Measurements from ENCODE around the gene SPTB.
A peak's percentile ranks its signal among the peaks of the same experiment; 100 is the strongest.

Gene SPTB

GRCh38 chr14:64708148-64709004, 171.3 kb downstream of the SPTB start:
- DNase-seq (ENCODE audit: low spot score): no peak

GRCh38 chr14:64707661-64708060, 172.0 kb downstream of the SPTB start:
- peak; percentile 45 for DNase-seq (ENCODE audit: low spot score)

- DNase-seq (ENCODE audit: low spot score): no peak
Measured at GRCh38 chr14:64706593-64707193, 173.0 kb downstream of the SPTB start.

DNA sequence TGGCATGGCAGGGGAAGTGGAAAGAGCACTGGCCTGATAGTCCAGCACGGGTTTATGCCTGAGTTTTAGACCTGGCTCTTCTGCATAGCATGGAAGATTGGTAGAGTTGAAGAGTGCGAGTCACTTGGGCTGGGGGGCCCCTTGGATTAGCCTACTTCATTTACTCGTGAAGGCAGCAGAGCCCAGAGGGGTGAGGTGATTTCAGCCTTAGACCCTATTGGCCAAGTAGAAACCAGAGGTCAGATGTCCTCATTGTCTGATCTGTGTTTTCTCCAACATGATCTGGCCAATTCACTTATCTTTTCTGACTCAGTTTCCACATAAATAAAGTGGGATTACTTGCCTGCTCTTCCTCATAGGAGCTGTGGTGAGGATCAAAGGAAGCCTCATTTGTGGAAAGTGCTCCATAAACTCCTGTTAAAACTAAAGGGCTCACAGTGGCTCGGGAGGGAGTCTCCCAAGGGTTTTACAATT, 173.6 kb downstream of the SPTB start:
- DNase-seq (ENCODE audit: low spot score): no peak

GRCh38 chr14:64705381-64706118, 174.2 kb downstream of the SPTB start:
- no peak for DNase-seq (ENCODE audit: low spot score)

GRCh38 chr14:64704743-64705380, 174.8 kb downstream of the SPTB start:
- DNase-seq (ENCODE audit: low spot score): no peak

DNA sequence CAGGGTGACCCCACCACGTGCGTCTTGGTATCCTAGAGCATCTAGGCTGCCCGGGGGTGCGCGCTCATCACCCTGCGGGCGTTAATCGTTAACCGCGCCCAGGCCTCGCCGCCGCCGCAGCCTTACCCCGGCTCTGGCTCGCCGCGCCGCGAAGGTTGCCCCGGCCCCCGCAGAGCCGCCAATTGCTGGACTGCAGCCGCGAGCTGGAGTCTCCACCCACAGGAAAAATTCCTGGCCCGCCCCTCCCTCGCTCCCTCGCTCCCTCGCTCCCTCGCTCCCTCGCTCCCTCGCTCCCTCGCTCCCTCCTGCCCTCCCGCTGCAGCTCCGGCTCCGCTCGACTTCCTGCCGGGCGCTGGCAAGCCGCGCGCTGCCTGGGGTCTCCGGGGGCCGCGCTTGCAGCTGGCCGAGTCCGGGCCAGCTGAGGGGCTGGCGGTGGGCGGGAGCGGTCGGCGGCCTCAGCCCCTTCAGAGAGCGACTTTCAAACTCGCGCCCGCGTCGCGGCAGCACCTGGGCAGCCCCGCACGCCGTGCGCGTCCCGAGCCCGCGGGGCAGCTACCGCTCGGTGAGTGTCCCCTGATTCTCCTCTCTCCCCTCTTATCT, 175.5 kb downstream of the SPTB start, which contains the start of gene PLEKHG3:
TSS of gene PLEKHG3 (plus strand) at position 282 of the 600 bp plus-strand sequence. CDS start 23,208 bp downstream, outside the sequence.
- peak; percentile 87 for DNase-seq (ENCODE audit: low spot score)

DNA sequence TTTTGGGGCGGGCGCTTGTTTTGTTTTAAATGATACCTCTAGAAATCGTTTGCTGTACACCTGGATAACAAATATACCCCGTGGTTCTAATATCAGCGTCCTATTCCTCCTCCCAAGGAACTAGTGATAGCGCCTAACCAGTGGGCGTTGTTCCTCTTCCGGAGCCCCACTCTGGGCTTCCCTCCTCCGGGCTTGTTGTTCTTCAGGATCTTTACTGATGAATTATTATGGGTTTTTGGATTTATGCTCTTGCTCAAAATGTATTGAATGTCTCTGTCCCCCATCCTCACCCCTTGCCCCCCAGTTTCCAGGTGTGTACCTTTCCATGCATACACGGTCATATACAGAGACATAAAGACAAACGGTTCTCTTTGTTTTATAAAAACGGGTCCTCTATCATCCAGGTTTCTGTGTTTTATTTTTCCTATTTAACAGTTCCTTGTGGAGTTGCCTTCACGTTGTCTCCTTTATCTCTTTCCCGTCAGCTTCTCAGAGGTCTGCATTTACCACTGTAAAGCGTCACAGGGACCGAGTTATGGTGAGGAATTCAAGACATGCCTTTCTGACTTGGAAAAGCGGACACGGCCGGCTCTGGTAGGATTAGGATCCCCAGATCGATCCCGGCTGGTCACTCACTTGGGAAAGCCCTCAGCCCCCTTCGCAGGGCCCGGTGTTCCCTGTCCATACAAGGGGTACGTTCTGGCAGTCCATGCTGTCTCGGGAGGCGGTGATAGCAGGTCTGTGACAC, 176.1 kb downstream of the SPTB start:
- DNase-seq (ENCODE audit: low spot score): no peak

DNA sequence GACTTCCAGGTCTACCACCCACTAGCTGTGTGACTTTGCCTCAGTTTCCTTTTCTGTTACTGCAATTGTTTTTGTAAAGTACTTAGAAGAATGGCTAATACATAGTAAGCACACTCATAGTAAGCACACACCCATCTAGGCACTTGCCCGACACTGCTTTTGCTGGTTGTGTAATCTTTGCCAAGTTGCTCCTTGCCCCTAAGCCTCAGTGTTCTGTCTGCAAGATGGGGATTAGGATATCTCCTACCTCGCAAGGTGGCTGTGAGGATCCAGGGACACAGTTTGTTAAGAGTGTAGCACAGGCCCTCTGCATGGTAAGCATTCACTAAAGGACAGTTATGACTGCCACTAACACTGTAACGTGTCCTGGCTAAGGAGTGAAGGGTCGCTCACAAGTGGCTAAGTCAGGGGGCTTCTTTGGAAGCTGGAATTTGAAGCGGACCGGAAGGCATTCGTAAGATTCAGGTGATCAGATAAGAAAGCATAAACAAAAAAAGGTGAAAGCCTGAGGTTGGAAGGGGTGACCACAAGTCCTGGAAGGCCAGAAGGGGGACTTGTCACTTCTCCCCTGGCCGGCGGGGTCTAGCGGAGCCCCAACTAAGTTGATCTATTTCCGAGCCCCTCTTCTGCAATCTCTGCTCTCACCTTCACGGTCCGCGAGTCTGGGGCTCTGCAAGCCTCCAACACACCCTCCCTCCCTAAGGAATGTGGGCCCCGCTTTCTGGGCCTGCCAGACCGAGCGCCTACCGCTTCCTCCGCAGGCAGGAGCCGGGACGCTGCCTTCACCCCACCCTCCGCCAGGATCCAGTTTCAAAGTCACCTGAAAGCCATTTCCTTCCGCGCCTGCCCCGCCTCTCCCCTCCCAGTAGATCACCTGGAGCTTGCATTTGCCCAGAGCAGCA, 177.0 kb downstream of the SPTB start:
- peak; percentile 71 for DNase-seq (ENCODE audit: low spot score)

DNA sequence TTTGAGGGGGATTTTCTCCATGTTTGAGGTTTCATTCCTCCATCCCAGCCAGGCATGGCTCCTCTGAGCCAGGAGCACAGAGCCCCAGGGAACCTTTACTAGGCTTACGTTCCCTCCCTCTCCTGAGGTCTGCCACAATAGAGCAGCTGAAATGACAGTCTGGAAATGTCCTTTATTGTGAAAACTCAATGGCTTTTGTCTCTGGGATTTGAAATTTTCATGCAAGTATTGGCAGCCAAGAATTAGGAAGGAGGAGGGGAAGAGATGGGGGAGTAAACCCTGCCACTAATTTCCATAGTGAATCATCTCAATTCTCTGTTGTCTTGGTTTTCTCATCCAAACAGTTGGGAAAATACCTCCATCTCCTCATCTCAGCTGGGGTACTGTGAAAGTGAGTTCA, 178.0 kb downstream of the SPTB start:
- DNase-seq (ENCODE audit: low spot score): no peak

- DNase-seq (ENCODE audit: low spot score): no peak
Measured at GRCh38 chr14:64700894-64701293, 178.8 kb downstream of the SPTB start.

- DNase-seq (ENCODE audit: low spot score): no peak
Measured at GRCh38 chr14:64700290-64700689, 179.4 kb downstream of the SPTB start.

- peak; percentile 89 for DNase-seq (ENCODE audit: low spot score)
Measured at GRCh38 chr14:64698903-64699302, 180.8 kb downstream of the SPTB start.

DNA sequence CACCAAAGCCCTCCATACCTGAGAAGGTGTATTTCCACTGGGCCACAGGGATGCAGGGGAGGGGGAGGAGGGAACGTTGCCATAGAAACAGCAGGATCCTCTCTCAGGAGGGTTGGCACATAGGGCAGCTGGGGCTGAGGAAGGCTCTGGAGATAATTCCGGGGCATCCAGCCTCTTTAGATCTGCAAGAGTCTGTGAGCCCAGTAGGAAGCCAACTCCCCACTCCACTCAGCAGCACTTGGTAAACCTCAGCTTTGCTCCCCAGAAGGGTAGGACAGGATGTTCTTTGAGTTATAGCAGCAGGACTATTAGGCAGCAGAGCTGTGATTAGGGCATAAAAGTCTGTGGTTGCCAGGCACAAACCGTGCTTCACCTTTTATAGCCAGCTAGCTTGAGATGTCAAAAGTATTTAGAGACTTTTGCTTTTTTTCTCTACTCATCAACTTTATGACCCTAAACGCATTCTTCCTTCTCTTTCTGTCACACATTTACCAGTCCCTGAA, 183.3 kb downstream of the SPTB start:
- DNase-seq (ENCODE audit: low spot score): no peak
